ENCODE data around the gene RDM1.
"Not testable (repeated sequence)": the region's sequence is repeated elsewhere in the genome, so short reads cannot be mapped to it uniquely, and the experiment has no call there.

RDM1 gene

GRCh38 chr17:35897772-35898171 lies 32.8 kb downstream of the RDM1 start:
- DNase-seq, result not testable (repeated sequence)

- no peak for DNase-seq
Measured at GRCh38 chr17:35895636-35896587, 34.7 kb downstream of the RDM1 start.

- DNase-seq, result no peak
Measured at GRCh38 chr17:35894206-35894605, 36.4 kb downstream of the RDM1 start.

DNA sequence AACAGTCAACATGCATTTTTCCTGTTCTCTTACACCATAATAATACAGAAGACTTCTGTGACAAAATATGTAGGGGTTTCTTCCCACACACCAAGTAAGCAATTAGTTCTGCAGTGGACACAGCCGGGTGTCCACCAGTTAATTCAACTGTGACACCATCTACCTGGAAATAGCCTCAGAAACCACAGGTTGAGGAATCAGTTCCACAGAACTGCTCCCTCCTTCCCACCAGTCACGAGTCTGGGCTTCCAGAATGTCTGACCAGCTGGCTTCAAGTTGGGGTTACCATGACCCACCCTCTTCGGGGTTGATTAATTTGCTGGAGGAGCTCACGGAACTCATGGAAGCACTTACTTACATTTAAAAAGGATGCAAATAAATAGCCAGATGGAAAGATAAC lies 36.8 kb downstream of the RDM1 start:
- DNase-seq, result no peak

DNA sequence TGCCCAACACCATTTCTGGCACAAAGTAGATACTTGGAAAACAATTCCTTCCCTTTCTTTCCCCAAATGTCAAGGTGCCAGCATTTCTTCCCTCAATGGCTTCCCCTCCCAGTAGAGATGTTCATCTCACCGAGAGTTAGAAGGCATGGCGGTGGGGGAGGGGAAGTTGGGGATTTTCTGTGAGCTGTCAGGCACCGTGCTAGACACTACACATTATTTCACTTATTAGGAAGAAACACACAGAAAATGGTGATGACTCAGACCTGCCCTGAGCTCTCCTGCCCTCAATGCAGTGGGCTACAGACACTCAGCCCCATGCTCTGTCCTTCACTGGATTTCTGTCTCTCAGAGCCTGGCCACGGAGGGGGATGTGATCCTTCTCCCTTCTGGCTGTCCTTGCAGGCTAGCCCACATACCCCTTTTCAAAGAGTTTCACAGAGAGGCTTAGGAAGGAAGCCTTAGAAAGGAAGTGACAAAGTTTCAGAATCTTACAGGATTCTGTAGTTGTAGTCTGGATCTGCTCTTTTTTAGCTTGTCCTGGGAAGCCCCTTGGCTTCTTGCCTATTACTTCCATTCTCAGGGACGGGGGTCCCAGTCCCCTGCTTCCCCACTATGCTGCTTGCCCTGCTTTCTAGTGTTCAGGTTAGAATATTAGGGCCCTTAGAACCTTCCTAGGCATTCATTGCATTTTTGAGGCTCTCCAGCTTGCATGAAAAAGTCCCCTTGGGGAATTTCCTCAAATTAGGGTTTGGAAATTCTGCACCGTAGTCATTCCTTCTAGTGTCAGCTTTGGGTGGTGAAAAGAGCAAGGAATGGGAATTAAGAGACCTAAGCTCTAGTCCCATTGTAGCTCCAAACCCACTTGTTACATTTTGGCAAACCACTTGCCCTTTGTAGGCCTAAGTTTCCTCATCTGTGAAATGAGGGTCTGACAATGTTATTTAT lies 38.2 kb downstream of the RDM1 start:
- no peak for DNase-seq

DNA sequence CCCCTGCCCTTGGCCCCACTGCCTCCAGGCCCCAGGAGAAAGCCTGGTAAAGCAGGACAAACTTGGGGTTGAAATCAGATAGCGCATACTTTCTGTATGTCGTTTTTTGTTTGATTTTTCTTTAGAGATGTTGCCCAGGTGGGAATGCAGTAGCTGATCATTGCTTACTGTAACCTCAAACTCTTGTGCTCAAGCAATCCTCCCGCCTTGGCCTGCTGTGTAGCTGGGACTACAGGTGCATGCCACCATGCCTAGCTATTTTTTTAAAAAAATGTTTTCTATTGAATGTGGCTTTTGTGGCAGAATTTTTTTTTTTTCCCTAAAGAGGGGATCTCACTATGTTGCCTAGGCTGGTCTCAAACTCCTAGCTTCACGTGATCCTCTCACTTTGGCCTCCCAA lies 39.3 kb downstream of the RDM1 start:
- DNase-seq, result no peak

- no peak for DNase-seq
Measured at GRCh38 chr17:35890774-35891155, 39.8 kb downstream of the RDM1 start.

- DNase-seq, result no peak
Measured at GRCh38 chr17:35889818-35890773, 40.5 kb downstream of the RDM1 start.

GRCh38 chr17:35889241-35889640 lies 41.3 kb downstream of the RDM1 start:
- DNase-seq, result no peak

DNA sequence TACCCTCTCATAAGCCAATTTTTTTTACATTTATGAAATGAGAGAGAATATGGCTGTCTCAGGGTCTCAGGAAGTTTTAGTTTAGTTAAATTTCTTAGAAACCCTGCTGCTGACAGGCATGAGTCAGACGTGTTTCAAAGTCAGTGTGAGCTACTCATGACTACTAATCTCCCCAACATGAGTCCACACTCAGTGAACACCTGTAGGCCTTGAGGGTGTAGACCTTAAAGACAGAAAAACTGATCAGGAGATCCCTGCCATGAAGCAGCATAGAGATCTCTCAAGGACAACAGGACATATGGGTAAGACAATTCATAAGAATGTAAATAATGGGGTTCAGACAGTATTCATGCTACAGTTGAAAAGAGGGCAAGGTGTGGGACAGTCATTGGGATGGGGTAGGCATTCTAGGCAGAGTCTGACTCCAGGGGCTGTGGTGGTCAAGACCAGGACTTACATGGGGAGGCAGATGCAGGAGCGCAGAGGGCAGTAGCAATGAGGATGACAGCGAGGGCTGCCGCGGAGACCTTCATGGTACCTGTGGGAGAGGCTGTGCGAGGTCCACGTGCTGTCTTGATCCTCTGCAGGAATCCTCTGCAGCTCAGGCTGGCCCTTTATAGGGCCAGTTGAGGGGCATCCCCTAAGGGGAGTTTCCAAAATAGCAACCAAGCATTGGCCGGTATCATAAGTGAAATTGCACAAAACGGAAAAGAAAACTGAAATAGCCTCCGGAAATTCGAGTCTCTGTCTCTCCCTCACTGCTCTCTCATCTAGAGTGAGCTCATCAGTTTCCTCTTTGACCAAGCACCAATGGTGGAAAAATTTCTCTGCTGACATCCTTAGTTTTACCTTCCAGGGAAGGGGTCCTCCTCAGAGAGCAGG lies 50.6 kb downstream of the RDM1 start, which contains the start of gene CCL5:
TSS of gene CCL5 (minus strand) at position 588 of the 882 bp plus-strand sequence.
- DNase-seq, result no peak

- DNase-seq, result no peak
Measured at GRCh38 chr17:35878361-35878760, 52.2 kb downstream of the RDM1 start.

DNA sequence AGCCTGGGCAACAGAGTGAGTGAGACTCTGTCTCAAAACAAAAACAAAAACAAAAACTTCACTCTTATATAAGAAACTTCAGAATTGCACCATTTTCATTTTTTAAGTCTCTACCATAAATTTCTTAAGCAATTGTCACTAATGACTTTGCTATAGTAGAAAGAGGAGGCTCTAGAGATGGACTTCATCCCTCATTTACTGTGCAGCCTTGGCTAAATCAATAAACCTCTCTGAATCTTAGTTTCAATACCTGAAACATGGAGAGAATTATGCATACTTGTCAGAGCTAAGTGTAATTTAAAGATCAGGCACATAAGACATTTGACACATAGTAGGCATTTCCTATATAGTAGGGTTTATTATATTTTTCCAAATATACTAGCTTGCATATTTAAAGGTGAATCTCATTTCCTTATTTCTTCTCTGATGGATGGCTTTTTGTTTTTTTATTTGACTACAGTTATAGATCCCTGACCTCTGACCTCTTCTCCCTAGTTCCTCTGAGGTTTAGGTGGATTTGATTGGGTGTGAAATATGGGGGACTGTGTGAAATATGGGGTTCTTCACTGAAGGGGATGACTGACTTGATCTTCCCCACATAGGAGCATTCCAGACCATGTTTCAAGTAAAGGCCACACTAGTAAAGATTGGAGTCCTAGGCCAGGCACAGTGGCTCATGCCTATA lies 53.1 kb downstream of the RDM1 start:
- DNase-seq, result no peak

GRCh38 chr17:35876534-35876933 lies 54.0 kb downstream of the RDM1 start:
- DNase-seq, result no peak

DNA sequence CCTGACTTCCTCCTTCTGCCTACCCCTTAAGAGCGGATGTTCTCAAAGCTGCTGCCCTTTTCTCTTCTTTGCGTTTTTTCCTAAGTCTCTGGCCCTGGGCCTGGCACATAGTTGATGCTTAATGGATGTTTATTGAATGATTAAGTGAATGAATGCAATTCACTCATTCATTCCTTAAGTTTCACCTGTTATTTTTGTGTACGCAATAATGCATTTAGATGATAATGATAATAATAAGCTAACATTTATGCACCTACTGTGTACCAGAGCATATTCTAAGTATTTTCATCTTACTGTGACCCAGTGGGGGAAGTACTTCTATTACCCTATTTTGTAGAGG lies 54.8 kb downstream of the RDM1 start:
- DNase-seq, result no peak

- no peak for DNase-seq
Measured at GRCh38 chr17:35875072-35875799, 55.3 kb downstream of the RDM1 start.

GRCh38 chr17:35872196-35872980 lies 58.2 kb downstream of the RDM1 start:
- DNase-seq, result no peak

GRCh38 chr17:35870906-35871819 lies 59.4 kb downstream of the RDM1 start:
- DNase-seq, result no peak

DNA sequence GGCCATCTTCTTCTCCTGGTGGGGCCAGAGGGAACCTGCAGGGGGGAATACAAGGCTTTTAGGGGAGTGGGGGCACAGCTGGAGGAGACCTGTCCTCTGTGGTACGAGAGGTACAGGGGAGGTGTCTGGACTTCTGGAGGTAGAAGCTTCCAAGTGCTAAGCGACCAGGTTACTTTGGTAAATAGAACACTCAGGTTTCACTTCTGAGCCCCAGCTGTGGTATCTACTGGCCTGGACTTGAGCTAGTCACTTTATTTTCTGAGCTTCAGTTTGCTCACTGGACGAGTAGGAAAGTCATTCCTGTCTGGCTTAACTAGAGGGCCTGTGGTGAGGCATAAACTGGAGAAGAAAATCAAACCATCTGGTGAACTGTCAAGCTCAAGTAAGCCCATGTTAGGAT lies 61.8 kb downstream of the RDM1 start, which contains the start of gene HEATR9:
TSS of gene HEATR9 (minus strand) at position 155 of the 400 bp plus-strand sequence. CDS start at position 6, 149 bp downstream.
- no peak for DNase-seq
